Endothelial cell of hepatic sinusoid (primary cell): ENCODE data around the gene SETD4.
"Not testable (repeated sequence)": the region's sequence is repeated elsewhere in the genome, so short reads cannot be mapped to it uniquely, and the experiment has no call there.

Source experiments
- in situ Hi-C: cut with HindIII; loops from 2 replicates; pipeline ENCODE4 v1.10.0; 2017; ENCODE audit warnings: low sequenced_read_pairs

Gene SETD4

DNA sequence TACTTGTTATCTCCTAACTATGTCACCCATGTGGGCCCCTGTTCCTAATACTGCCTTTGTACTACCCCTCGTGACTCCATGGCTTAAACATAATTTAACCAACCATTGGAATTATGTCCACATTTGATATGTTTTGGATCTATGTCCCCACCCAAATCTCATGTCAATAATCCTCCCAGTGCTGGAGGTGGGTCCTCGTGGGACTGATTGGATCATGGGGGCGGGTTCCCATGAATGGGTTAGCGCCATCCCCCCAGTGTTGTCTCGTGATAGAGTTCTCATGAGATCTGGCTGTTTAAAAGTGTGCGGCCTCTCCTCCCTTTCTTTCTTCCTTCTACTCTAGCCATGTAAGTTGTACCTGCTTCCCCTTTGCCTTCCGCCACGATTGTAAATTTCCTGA is 19.3 kb upstream of the SETD4 start:
- in situ Hi-C loops, result no loop called here

DNA sequence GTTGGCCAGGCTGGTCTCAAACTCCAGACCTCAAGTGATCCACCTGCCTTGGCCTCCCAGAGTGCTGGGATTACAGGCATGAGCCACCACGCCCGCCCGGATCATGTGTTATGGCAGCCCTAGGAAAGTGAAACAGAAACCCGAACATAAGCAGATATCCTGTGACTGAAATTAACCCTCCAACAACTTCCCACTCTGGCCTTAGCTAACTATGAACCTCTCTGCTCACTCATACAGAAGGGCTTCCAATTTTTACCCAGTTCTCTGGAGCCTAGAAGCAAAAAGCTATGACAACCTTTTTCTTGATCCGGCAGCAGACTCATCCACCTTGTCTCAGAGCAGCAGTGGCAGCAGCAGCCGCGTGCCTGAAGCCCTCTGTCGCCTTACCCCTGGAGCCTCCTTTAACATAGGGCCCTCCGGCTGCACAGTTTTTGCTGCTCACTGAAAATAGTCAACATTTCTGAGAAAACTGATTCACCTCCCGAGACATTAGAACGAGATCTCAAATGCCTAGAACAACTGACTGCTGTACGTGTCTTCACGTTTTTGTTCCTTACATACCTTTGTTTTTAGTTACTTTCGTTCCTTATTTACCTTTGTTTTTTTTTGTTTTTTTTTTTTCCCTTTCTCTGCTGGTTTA is 18.8 kb upstream of the SETD4 start:
- in situ Hi-C loops, result no loop called here

DNA sequence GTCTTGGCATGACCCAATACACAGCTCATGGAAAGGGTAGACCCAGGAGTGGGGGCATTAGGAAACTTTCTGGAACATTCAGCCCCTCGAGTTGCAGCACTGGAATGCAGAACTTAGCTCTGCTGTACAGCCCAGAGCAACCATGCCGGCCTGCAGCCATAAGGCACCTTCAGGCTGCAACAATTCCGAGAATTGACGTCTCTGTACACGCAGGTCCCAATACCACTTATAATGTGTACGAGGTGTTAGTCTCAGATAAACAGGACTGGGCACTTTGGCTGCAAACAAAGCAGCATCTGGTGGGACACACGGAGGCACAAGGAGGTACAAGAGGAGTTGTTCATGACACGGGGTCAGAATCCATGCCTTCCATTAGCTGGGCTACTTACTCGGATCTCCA is 17.4 kb upstream of the SETD4 start:
- in situ Hi-C loops, result no loop called here

DNA sequence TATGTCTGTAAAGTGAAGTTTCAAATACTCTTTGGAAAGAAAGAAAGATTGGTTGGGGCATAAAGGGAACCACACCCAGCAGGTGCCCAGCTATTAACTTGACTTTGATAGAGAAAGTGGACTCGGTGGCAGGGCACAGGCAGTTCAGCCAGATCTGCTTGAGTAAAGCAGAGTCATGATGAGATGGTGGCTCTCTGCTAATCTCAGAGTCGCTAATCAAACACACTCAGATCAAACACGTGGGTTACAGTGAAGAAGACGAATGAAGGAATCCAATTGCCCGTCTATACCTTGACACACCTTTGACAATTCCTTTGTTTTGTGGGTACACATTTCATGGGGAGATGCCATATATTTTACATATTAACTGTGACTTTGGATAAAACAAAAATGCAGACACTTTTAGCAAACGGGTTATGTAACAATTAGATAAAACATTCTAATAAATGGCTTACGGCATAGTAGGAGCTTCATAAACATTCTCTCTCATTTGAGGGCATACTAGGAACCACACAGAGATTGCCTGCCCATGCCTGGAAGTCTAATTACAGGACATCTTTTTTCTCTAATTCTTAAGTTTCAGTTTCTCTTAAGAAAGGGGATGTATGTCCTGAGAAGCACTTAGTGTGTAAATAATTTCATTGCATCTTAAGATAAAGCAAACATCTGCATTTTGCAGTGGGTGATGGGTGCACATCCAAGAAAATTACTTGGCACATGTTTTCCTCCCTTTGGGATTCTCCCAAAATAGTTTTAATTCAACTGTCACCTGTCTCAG is 16.7 kb upstream of the SETD4 start:
- in situ Hi-C loops, result no loop called here

DNA sequence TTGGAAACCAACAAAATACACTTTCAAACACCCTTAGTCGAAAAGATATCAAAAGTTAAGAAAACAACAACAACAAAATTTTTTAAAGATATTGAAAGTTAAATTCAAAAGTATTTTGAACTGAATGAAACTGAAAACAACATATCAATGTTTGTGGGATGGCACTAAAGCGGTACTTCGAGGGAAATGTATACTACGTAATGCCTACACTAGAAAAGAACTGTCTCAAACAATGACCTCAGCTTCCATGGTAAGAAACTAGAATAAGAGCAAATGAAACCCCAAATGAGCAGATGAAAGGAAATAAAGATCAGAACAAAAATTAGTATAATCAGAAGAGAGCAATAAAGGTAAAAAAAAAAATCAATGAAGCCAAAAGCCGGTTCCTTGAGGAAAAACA is 15.6 kb upstream of the SETD4 start:
- in situ Hi-C loops, result no loop called here

DNA sequence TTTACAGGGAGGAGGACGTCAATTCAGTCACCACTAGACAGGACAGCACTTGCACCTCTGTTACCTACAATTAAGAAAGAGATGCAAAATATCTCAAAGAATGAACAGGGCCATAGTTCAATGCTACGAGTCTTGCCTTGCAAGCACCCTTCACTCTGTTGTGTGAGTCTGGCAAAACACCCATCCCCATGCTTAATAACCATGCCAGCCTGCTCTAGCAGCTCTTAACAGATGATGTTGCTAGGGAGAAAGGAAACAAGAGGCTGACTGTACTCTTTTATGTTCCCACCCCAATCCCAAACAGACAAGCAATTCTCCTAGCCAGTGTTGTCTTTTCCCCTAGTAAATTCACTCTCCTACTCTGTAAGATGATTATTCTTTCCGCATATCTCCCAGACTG is 14.8 kb upstream of the SETD4 start:
- in situ Hi-C loops, result no loop called here

DNA sequence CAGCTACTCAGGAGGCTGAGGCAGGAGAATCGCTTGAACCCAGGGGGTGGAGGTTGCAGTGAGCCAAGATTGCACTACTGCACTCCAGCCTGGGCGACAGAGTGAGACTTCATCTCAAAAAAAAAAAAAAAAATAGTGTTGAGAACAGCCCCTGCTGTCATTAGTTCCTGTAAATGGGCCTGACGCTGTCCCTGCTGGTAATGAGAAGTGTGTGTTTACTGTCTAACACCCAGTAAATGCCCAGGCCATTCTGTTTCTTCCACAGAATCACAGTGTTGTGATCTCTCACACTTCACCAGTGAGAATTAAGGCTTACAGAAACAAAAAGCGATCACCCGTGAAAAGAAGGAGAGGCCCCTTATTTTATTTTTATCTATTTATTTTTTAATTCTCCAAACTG is 13.6 kb upstream of the SETD4 start:
- in situ Hi-C loops, result not testable (repeated sequence)

DNA sequence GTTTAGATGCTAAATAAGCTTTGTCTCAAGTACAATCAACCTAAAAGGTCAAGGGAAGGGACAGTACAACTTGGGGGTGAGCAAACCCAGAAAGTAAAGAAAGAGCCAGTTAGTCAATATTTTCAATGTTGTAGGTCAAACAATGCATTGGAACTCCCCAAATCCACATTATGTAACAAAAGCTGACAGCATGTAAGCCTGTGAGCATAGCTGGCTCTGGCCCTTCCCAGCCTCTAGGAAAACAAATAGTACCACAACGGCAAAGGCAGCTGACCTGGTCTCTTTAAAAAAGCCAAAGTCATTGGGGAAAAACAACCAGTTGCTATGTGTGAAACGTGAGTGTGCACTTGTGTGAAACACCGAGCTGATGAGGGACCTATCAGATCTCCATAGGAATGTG is 12.9 kb upstream of the SETD4 start:
- in situ Hi-C loops, result no loop called here

DNA sequence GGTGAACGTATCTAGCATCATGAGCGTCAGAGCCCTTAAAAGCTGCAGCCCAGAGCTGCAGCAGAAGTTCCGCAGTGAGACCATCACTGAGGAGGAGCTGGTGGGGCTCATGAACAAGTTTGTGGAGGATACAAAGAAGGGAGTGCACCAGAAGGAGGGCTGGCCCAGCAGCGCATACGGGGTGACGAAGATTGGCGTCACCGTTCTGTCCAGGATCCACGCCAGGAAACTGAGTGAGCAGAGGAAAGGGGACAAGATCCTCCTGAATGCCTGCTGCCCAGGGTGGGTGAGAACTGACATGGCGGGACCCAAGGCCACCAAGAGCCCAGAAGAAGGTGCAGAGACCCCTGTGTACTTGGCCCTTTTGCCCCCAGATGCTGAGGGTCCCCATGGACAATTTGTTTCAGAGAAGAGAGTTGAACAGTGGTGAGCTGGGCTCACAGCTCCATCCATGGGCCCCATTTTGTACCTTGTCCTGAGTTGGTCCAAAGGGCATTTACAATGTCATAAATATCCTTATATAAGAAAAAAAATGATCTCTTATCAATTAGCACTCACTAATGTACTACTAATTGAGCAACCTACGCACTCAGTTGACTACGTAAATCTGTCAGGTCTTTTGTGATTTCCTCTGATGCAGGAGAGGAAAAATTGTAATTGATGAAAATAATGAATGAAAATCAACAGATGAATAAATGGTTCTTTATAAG is 12.3 kb upstream of the SETD4 start:
- in situ Hi-C loops, result no loop called here

DNA sequence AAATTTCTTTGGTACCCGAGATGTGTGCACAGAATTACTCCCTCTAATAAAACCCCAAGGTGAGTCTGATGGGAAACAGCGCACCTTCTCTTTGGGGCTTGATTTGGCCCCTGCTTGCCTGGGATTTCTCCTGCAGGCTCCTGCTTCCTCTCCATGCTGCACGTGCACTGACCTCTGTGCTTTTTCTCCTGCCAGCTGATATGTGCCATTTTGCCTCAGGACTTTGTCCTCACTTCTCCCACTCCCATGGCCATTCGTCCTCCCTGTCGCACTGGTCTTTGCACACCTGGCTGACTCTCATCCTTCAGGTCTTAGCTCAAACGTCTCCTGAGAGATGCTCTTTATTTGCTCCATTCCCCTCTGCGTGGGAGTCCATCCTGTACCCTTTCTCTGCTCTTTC is 10.7 kb upstream of the SETD4 start:
- in situ Hi-C loops, result no loop called here

DNA sequence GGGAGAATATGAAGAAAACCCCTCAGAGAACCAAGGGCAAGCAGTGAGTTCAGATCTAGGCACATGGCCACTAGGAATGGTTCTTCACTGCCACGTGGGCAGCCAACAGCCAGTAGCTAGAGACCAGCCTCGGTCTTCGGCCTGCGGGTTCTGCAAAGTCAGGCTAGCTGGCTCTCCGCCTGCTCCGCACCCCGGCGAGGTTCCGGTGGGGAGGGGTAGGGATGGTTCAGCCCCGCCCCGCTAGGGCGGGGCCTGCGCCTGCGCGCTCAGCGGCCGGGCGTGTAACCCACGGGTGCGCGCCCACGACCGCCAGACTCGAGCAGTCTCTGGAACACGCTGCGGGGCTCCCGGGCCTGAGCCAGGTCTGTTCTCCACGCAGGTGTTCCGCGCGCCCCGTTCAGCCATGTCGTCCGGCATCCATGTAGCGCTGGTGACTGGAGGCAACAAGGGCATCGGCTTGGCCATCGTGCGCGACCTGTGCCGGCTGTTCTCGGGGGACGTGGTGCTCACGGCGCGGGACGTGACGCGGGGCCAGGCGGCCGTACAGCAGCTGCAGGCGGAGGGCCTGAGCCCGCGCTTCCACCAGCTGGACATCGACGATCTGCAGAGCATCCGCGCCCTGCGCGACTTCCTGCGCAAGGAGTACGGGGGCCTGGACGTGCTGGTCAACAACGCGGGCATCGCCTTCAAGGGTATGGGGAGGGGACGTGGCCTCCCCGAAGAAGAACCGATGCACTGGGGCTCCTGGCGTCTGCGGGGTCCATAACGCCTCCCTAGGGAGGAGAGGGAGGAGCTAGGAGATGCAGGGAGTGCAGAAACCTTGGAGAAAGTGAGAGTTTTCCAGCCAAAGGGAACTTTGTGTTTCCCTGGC is 9.6 kb upstream of the SETD4 start, which contains the start of gene CBR1:
TSS of gene CBR1 (plus strand) at position 312 of the 871 bp plus-strand sequence. CDS start at position 404, 92 bp downstream.
- in situ Hi-C loops, result no loop called here

DNA sequence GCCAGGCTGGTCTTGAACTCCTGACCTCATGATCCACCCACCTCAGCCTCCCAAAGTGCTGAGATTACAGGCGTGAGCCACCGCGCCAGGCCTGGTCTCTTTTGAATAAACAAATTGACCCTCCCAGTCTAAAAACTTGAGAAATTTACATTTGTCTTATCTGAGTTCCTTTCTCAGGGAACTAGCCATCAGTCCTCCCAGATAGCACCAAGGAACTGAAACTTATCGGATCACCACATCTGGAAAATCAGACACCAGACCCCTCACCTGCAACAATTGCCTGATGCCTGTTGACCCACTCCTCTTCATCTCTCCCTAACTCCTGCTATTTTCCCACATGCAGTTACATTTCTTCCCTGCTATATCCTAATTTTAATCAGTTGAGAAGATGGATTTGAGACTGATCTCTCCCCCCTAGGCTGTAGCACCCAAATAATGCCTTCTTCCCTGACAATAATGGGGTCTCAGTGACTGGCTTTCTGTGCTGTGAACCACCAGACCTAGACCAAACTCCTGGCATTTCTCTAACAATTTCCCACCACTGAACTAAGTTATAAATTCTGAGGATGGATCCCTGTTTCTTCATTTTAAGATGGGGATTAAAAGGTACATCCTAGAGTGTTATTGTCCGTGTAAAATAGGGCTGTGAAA is 8.5 kb upstream of the SETD4 start:
- in situ Hi-C loops, result no loop called here

DNA sequence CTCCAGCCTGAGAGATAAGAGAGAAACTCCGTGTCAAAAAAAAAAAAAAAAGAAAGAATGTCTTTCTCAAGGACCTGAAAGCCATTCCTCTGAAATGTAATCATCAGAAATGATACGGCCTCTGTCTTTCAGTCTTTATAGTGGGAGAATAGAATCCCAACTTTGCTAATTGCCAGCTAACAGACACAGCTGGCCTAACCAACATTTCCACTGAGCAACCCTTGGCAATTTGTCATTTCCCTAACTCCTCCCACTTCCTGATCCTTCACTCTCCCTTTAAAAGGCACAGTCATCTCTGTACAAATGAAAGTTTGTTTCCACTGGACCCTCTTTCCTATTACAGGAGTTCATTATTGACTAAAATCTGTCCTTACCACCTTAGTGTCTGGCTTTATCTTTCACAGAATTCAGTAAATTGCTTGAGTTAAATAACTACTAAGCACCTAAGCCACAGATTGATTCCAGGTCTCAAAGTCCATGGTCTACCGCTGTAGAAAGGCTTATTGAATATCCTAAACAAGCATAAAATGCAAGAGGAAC is 5.2 kb upstream of the SETD4 start:
- in situ Hi-C loops, result no loop called here

DNA sequence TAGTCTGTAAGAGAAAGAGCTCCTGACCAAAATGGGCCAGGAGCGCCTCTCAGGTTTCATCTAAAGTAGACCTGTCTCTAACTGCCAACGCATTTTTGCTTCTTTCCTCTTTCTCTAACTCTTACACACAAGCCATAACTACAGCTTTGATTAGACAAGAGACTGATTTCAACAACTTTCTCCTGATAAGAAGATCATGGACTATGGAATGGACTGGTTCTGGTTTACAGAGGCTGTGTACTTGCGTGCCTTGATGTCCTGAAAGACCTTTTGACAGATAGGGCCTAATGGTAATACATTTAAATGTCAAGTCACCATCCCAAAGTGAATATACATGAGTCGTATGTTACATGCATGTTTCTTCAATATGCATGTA is 3.7 kb upstream of the SETD4 start:
- in situ Hi-C loops, result no loop called here

DNA sequence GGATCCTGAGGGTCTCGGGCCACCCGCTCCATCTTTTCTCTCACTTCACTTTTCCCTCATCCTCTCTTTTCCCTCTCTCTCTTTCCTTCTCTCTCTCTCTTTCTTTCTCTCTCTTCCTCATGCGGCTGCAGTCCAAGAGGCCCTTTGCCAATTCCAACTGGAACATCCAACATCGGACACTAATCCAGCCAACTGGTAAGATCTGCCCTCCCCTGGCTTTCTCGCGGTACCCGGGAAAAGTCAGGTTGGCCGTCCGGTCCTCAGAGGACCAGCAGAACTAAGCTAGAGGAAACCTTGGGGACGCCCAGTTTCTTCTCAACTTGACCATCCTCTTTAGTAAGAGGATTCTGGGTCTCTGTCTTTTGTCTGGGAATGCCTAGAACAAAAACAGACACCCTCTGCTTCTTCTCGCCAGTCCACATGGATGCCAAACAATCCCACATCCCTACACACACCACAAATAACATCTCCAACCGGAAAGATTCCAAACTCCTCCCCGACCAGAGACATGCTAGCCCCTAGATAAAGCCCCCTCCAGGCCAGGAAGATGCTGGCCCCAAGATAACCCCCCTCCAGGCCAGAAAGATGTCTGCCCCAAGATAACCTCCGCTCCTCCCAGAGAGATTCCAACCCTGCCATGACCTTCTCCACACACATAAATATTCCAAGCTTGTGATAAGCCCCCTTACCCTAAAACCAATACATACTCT is 3.2 kb upstream of the SETD4 start:
- in situ Hi-C loops, result no loop called here

DNA sequence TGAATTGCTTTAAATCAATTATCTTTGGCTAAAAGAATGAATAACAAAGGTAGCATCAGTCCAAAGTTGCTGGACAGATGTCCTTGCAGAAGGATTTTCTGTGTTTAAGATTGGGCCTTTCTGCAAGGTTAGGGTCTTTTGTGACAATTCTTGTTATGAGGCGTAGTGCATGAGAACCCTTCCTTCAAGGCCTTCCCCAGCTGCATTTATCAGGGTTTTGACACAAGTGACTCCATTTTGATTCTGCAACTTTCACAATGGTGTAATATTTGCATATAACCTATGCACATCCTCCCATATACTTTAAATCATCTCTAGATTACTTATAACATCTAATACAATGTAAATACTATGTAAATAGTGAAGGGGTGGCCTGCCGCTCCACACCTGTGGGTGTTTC is 1.1 kb upstream of the SETD4 start:
- in situ Hi-C loops, result no loop called here

DNA sequence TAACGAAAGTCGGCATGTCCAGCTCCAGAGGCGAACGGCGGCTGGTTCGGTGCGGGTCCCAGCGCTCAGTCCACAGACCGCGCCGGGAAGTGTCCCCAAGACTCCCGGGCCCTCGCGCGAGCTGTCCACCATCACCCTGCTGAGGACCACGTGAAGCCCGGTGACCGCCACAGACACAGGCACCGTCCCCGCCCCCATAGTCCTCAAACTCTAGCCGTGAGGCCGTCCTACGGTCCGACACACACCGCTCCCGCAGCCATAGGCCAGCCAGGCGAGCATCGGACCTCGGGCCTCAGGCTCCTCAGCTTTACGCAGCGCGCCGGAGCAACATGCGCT is 535 bp downstream of the SETD4 start:
- in situ Hi-C loops, result no loop called here

DNA sequence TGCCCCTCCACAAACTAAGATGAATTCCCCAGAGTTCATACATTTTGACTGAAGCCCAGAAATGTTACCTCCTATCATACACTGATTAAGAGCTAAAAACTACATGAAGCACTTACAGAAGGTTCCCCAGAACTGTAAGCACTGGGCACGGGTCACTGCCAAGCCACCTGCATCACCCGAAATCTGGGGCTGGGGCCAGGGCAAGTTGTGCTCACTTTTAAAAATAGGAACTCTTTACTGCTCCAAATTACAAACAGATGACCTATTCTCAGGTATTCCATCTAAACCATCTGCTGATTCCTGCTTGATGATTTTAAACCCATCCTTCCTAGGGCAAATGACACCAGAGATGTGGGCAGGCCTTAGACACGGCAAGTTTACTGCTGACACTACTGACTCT is 4.8 kb downstream of the SETD4 start:
- in situ Hi-C loops, result no loop called here

DNA sequence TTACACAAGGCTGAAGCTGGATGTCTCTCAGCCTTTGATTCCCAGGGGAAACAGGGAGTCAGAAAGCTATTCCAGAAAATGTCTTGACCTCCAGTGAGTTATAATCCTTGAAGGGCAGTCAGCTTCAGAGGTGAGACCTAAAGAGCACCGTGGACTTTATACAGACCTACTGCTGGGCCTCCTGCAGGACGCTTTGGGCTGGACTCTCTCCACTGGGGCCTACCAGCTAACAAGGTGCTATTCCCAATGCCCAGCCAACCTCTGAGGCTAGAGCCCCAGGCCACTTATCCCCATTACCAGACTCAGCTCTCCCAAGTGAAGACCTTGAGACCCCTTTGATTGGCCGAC is 6.6 kb downstream of the SETD4 start:
- in situ Hi-C loops, result loop anchor here (5.0 kb wide), 1 partner anchor 39 kb away; no protein-coding TSS in a partner anchor
